ENCODE data around the gene MYZAP. TPM values are rescaled to one million over a fixed set of nuclear protein-coding genes. Genes with fewer than 3 reads are reported as not detected.

The MYZAP gene
- total and polyA plus RNA-seq, 2 experiments from 2014 or later: 1.0 to 1.5 TPM

GRCh38 chr15:57663262-57663661 lies 71.6 kb downstream of the MYZAP start:
- Mint-ChIP-seq H3K27ac (no peak overlapping the region), H3K36me3 (ENCODE audit: low read depth) (no peaks in the 10 kb centered on the region), H3K4me1 (no peaks in the 10 kb centered on the region), H3K9me3 (no peaks in the 10 kb centered on the region), H3K27me3 (ENCODE audit: insufficient read depth, low read depth, poor library complexity) (no peaks in the 10 kb centered on the region), H3K4me3 (no peak overlapping the region)
- no peaks in the 10 kb centered on the region for H3K27me3 ChIP-seq (ENCODE audit: insufficient read depth)
- no peak overlapping the region for H3K4me3 ChIP-seq
- H3K27ac ChIP-seq (ENCODE audit: low read depth): no peak overlapping the region
- no peak overlapping the region for H2AFZ ChIP-seq
- no peak overlapping the region for H3K4me2 ChIP-seq
- H3K4me1 ChIP-seq (ENCODE audit: insufficient read depth): no peaks in the 10 kb centered on the region
- no peaks in the 10 kb centered on the region for H3K79me2 ChIP-seq (replicated peaks; ENCODE audit: insufficient read depth)
- DNase-seq (ENCODE audit: low spot score): peak; percentile 29
- H3K9me2 ChIP-seq (ENCODE audit: insufficient read depth): no peaks in the 10 kb centered on the region
- peak; percentile 52; the same call in 2 of the 3 replicates for ATAC-seq
- no peaks in the 10 kb centered on the region for H3K36me3 ChIP-seq (ENCODE audit: insufficient read depth)
- TF ChIP-seq EZH2 (IDR thresholded peaks at IDR 0.05; ENCODE audit: low read depth, unreplicated experiment) (no peak), EZH2phosphoT487 (IDR thresholded peaks at IDR 0.05; ENCODE audit: unreplicated experiment) (no peak), ZNF114 (CRISPR knock-in tag; IDR thresholded peaks at IDR 0.05) (no peak), ETS1 (IDR thresholded peaks at IDR 0.05) (no peak), POLR2AphosphoS5 (IDR thresholded peaks at IDR 0.05; ENCODE audit: low read depth) (no peak), JUNB (IDR thresholded peaks at IDR 0.05; ENCODE audit: unreplicated experiment) (no peak), NANOG (IDR thresholded peaks at IDR 0.05; ENCODE audit: borderline replicate concordance) (no peak)
- TF ChIP-seq, protein P1, sequence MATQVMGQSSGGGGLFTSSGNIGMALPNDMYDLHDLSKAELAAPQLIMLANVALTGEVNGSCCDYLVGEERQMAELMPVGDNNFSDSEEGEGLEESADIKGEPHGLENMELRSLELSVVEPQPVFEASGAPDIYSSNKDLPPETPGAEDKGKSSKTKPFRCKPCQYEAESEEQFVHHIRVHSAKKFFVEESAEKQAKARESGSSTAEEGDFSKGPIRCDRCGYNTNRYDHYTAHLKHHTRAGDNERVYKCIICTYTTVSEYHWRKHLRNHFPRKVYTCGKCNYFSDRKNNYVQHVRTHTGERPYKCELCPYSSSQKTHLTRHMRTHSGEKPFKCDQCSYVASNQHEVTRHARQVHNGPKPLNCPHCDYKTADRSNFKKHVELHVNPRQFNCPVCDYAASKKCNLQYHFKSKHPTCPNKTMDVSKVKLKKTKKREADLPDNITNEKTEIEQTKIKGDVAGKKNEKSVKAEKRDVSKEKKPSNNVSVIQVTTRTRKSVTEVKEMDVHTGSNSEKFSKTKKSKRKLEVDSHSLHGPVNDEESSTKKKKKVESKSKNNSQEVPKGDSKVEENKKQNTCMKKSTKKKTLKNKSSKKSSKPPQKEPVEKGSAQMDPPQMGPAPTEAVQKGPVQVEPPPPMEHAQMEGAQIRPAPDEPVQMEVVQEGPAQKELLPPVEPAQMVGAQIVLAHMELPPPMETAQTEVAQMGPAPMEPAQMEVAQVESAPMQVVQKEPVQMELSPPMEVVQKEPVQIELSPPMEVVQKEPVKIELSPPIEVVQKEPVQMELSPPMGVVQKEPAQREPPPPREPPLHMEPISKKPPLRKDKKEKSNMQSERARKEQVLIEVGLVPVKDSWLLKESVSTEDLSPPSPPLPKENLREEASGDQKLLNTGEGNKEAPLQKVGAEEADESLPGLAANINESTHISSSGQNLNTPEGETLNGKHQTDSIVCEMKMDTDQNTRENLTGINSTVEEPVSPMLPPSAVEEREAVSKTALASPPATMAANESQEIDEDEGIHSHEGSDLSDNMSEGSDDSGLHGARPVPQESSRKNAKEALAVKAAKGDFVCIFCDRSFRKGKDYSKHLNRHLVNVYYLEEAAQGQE (IDR thresholded peaks at IDR 0.05; ENCODE audit: unreplicated experiment): no peak
- no peaks in the 10 kb centered on the region for H3F3A ChIP-seq (replicated peaks; ENCODE audit: low read depth)
- H4K20me1 ChIP-seq (replicated peaks; ENCODE audit: insufficient read depth): no peaks in the 10 kb centered on the region

GRCh38 chr15:57665194-57665593 lies 73.5 kb downstream of the MYZAP start:
- Histone ChIP-seq H3K27ac (ENCODE audit: low read depth) (no peak overlapping the region), H3K27me3 (ENCODE audit: insufficient read depth) (no peaks in the 10 kb centered on the region), H3K4me2 (no peak overlapping the region), H3K36me3 (ENCODE audit: insufficient read depth) (no peaks in the 10 kb centered on the region), H3K9me2 (ENCODE audit: insufficient read depth) (no peaks in the 10 kb centered on the region), H2AFZ (no peak overlapping the region), H4K20me1 (replicated peaks; ENCODE audit: insufficient read depth) (no peaks in the 10 kb centered on the region), H3F3A (replicated peaks; ENCODE audit: low read depth) (no peaks in the 10 kb centered on the region), H3K4me3 (no peak overlapping the region), H3K4me1 (ENCODE audit: insufficient read depth) (no peaks in the 10 kb centered on the region), H3K79me2 (replicated peaks; ENCODE audit: insufficient read depth) (no peaks in the 10 kb centered on the region)
- Mint-ChIP-seq H3K27me3 (ENCODE audit: insufficient read depth, low read depth, poor library complexity) (no peaks in the 10 kb centered on the region), H3K36me3 (ENCODE audit: low read depth) (no peaks in the 10 kb centered on the region), H3K27ac (no peak overlapping the region), H3K4me3 (no peak overlapping the region), H3K4me1 (no peaks in the 10 kb centered on the region), H3K9me3 (no peaks in the 10 kb centered on the region)
- DNase-seq (ENCODE audit: low spot score) (no peak), ATAC-seq (no peak)
- TF ChIP-seq JUNB (IDR thresholded peaks at IDR 0.05; ENCODE audit: unreplicated experiment) (no peak), NANOG (IDR thresholded peaks at IDR 0.05; ENCODE audit: borderline replicate concordance) (no peak), CREB1 (CRISPR knock-in tag; IDR thresholded peaks at IDR 0.05; ENCODE audit: low read depth) (no peak), ZNF114 (CRISPR knock-in tag; IDR thresholded peaks at IDR 0.05) (no peak), EZH2phosphoT487 (IDR thresholded peaks at IDR 0.05; ENCODE audit: unreplicated experiment) (no peak), STAT1 (IDR thresholded peaks at IDR 0.05; ENCODE audit: unreplicated experiment) (no peak), ETS1 (IDR thresholded peaks at IDR 0.05) (no peak), POLR2AphosphoS5 (IDR thresholded peaks at IDR 0.05; ENCODE audit: low read depth) (no peak)
- TF ChIP-seq, protein P1 (IDR thresholded peaks at IDR 0.05; ENCODE audit: unreplicated experiment): no peak
